K562 (cell line): ENCODE data around the gene FST. TPM values are rescaled to one million over a fixed set of nuclear protein-coding genes. Genes with fewer than 3 reads are reported as not detected.

Experiments used
- ATAC-seq: fragments of 200-7000 bp; cut with Tn5 transposase; 3 replicates; pipeline ENCODE4 v1.9.1; 2020; ENCODE audit warnings: moderate library complexity
- BruUV-seq: library from RNA; stranded (reverse); fragments of 400-500 nt; replicated peaks from 2 replicates; lab custom pipeline; 2021; lab: Mats Ljungman, UMichigan
- CTCF ChIA-PET: fragments of 300-600 bp; formaldehyde crosslinking; extraction: SDS; loops from one replicate; lab custom pipeline; 2021; ENCODE audit warnings: low intra/inter-chr PET ratio; lab: Yijun Ruan, JAX
- POLR2A ChIA-PET: fragments of 300-600, 350-650 bp; sonication (Branson Sonifier 250); formaldehyde crosslinking; extraction: SDS; loops from one replicate; lab custom pipeline; 2021; ENCODE audit warnings: antibody characterized with exemption, inconsistent platforms; lab: Yijun Ruan, JAX
- DNase-seq, 4 experiments: peaks; one replicate each; pipeline versions ENCODE4 v3.0.0 to v3.0.0-alpha.2; 2011 to 2018; ENCODE audit warnings: low spot score in 3 of 4, mixed read lengths in 3 of 4; ENCODE audit errors: extremely low read depth in 1 of 4
- FAIRE-seq: peaks from 2 replicates; lab custom pipeline; 2011; peaks lifted over from hg19 to GRCh38; lab: Jason Lieb, UNC
- H2AFZ ChIP-seq: 2 replicates; pipeline ENCODE4 v1.6.0; 2011; ENCODE audit warnings: low read depth, low read length, control low read depth, inconsistent platforms
- H3K27ac ChIP-seq: fragments of 200-600 bp; 3 replicates; pipeline ENCODE4 v1.8.0; 2011; ENCODE audit warnings: low read depth, mild to moderate bottlenecking, control low read depth, inconsistent platforms, low read length, moderate library complexity, mixed read lengths; ENCODE audit errors: extremely low read depth
- H3K27me3 ChIP-seq, 2 experiments: fragments of 300-600 bp in 1 of 2; 2 replicates in 1 of 2; 3 replicates in 1 of 2; pipeline versions ENCODE4 v1.6.0 to v1.8.0; 2011; ENCODE audit warnings: inconsistent platforms in 2 of 2, low read length in 2 of 2, mild to moderate bottlenecking in 1 of 2, mixed read lengths in 1 of 2, moderate library complexity in 1 of 2; ENCODE audit not compliant: control insufficient read depth in 2 of 2, insufficient read depth in 2 of 2
- H3K36me3 ChIP-seq: fragments of 300-600 bp; 3 replicates; pipeline ENCODE4 v1.8.0; 2011; ENCODE audit warnings: mild to moderate bottlenecking, low read length, inconsistent platforms; ENCODE audit not compliant: control insufficient read depth, insufficient read depth
- H3K4me1 ChIP-seq, 2 experiments: fragments of 200-600 bp in 1 of 2; replicated peaks in 1 of 2; 2 replicates in 1 of 2; 3 replicates in 1 of 2; pipeline versions ENCODE4 v1.5.1 to v1.8.0; 2011; ENCODE audit warnings: inconsistent platforms in 2 of 2, low read length in 2 of 2, mild to moderate bottlenecking in 1 of 2, mixed read lengths in 1 of 2, moderate library complexity in 1 of 2; ENCODE audit not compliant: control insufficient read depth in 2 of 2, insufficient read depth in 2 of 2
- H3K4me2 ChIP-seq: 2 replicates; pipeline ENCODE4 v1.6.1; 2011; ENCODE audit warnings: low read length, control low read depth, inconsistent platforms, mixed read lengths; ENCODE audit not compliant: insufficient read depth
- H3K4me3 ChIP-seq: fragments of 200-600 bp; sonication (generic), shearing (Covaris generic); 2 replicates; pipeline ENCODE4 v1.5.1; 2016; ENCODE audit warnings: control low read depth, inconsistent platforms
- H3K79me2 ChIP-seq: fragments of 200-600 bp; 3 replicates; pipeline ENCODE4 v1.8.0; 2011; ENCODE audit warnings: low read length, inconsistent platforms; ENCODE audit not compliant: control insufficient read depth, insufficient read depth
- H3K9ac ChIP-seq, 2 experiments: 2 replicates each; pipeline versions ENCODE4 v1.6.0 to v1.6.1; 2011; ENCODE audit warnings: low read depth in 2 of 2, low read length in 2 of 2, control low read depth in 1 of 2, inconsistent platforms in 1 of 2, mild to moderate bottlenecking in 1 of 2, mixed read lengths in 1 of 2; ENCODE audit not compliant: insufficient read depth in 1 of 2
- H3K9me1 ChIP-seq: one replicate; pipeline ENCODE4 v1.6.0; 2011; ENCODE audit warnings: inconsistent platforms, mild to moderate bottlenecking, low read length, moderate library complexity; ENCODE audit not compliant: control insufficient read depth, insufficient read depth
- H3K9me3 ChIP-seq: replicated peaks from 2 replicates; pipeline ENCODE4 v1.5.1; 2011; ENCODE audit warnings: low read depth, low read length, inconsistent platforms; ENCODE audit not compliant: control insufficient read depth, insufficient read depth
- H4K20me1 ChIP-seq: replicated peaks from 2 replicates; pipeline ENCODE4 v1.6.1; 2011; ENCODE audit warnings: low read length, inconsistent platforms, mixed read lengths; ENCODE audit not compliant: control insufficient read depth, insufficient read depth
- BRF1 ChIP-seq: IDR thresholded peaks from 3 replicates; pipeline ENCODE4 v1.6.1; 2011; ENCODE audit warnings: borderline replicate concordance, mild to moderate bottlenecking; ENCODE audit not compliant: insufficient read length; ENCODE audit errors: extremely low read depth
- KLF6 ChIP-seq: fragments of 250-450 bp; sonication (Bioruptor Pico); IDR thresholded peaks from 2 replicates; pipeline ENCODE4 v1.4.0; 2020; ENCODE audit warnings: mild to moderate bottlenecking, moderate library complexity, borderline replicate concordance
- MBD2 ChIP-seq: sonication (generic); IDR thresholded peaks from 2 replicates; pipeline ENCODE4 v1.6.1; 2016; ENCODE audit warnings: low read depth, borderline replicate concordance
- PHF21A ChIP-seq: fragments of 450-650 bp; IDR thresholded peaks from 2 replicates; pipeline ENCODE4 v1.6.1; 2017; ENCODE audit warnings: low read depth, borderline replicate concordance
- TOE1 ChIP-seq, 2 experiments: fragments of 450-650 bp in 1 of 2; sonication (generic) in 1 of 2; formaldehyde crosslinking in 1 of 2; IDR thresholded peaks; 2 replicates each; pipeline versions ENCODE4 v1.7.1 to v1.8.0; 2016 to 2022; ENCODE audit warnings: borderline replicate concordance in 2 of 2, mild to moderate bottlenecking in 2 of 2, antibody characterized with exemption in 1 of 2, inconsistent platforms in 1 of 2, low read depth in 1 of 2, missing genetic modification reagents in 1 of 2, moderate library complexity in 1 of 2
- ZFP36 ChIP-seq: fragments of 150-350 bp; IDR thresholded peaks from 2 replicates; pipeline ENCODE4 v1.6.1; 2018; ENCODE audit warnings: low read length, low read depth; ENCODE audit not compliant: partially characterized antibody
- ZNF551 ChIP-seq: fragments of 250-450 bp; sonication (Bioruptor Pico); IDR thresholded peaks from 2 replicates; pipeline ENCODE4 v1.5.0; 2021; ENCODE audit warnings: mild to moderate bottlenecking, moderate library complexity
- WGBS: fragments of 100-300 bp; shearing (Covaris generic); methylation state at CpG from one replicate; pipeline ENCODE4 v1.1.6; 2016; ENCODE audit warnings: low coverage, mixed read lengths; ENCODE audit not compliant: insufficient coverage; ENCODE audit errors: missing lambda C conversion rate; 5-methylcytosine and 5-hydroxymethylcytosine counted together
- in situ Hi-C: fragments of 300-500 bp; cut with MboI; formaldehyde crosslinking; loops from 4 replicates; pipeline ENCODE4 v1.15.0; 2018; ENCODE audit warnings: inconsistent platforms, mixed read lengths
- intact Hi-C: fragments of 100-400 bp; cut with micrococcal nuclease; formaldehyde crosslinking; loops from 2 replicates; pipeline ENCODE4 v1.14.2; 2022
- polyA plus RNA-seq, 8 experiments: library from polyadenylated mRNA; depleted of rRNA in 4 of 8; stranded (reverse) in 5 of 8; unstranded in 3 of 8; fragments of >200 nt; fragmentation: Nextera tagmentation in 2 of 8; fragmentation: Illumina TruSeq in 1 of 8; extraction: Ambion mirVana in 2 of 8; extraction: Trizol in 1 of 8; gene quantifications; 2 replicates each; pipeline versions ENCODE4 v1.2.1 to v1.2.3, GENCODE V29; 2011 to 2014; ENCODE audit warnings: inconsistent platforms in 1 of 8, missing spikeins in 1 of 8
- total RNA-seq, 7 experiments: library from RNA; depleted of rRNA in 6 of 7; stranded (reverse); fragments of >200 nt in 6 of 7; fragmentation: Illumina TruSeq in 2 of 7; extraction: Trizol in 2 of 7; gene quantifications; 2 replicates each; pipeline versions ENCODE4 v1.2.1 to v1.2.3, GENCODE V29; 2011 to 2021; ENCODE audit warnings: low replicate concordance in 1 of 7
- TF ChIP-seq, protein P1 (sequence below): fragments of 150-350 bp; conservative IDR thresholded peaks from 2 replicates; pipeline ENCODE4 v1.6.1; 2014; ENCODE audit warnings: low read length

FST gene
- total and polyA plus RNA-seq, 9 of the 15 experiments (the other 6 are each of a cell fraction or from before 2014, with no cell fraction given): 0.03 to 0.27 TPM; not detected in 7

DNA sequence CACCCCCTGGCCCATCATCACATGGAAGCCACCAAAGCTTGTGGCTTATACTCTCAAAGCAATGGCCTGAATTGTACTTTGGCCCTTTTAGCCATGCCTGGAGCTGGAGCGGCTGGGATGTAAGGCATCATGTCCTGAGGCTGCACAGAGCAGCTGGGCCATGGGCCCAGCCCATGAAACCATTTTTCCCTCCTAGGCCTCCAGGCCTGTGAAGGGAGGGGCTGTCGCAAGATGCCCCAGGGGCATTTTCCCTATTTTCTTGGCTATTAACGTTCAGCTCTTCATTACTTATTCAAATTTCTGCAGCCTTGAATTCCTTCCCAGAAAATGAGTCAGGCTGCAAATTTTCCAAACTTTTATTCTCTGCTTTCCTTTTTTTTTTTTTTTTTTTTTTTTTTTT is 27.7 kb downstream of the FST start:
- Histone ChIP-seq H3K9ac (no peak overlapping the region), H3K4me1 (no peaks in the 10 kb centered on the region), H3K79me2 (no peaks in the 10 kb centered on the region), H4K20me1 (no peaks in the 10 kb centered on the region), H2AFZ (no peak overlapping the region), H3K36me3 (no peaks in the 10 kb centered on the region), H3K9me3 (peaks cover 3% of the 10 kb centered on the region; the same call in 1 of the 2 replicates), H3K27me3 (peaks cover 0 to 5% of the 10 kb centered on the region in 2 experiments; a peak in 1 of 5 replicates), H3K4me2 (no peak overlapping the region), H3K4me3 (no peak overlapping the region), H3K27ac (no peak overlapping the region), H3K9me1 (no peaks in the 10 kb centered on the region)
- 0% methylated on average over 3 of the region's 3 CpGs for WGBS
- no peak for FAIRE-seq
- no TSS peak for BruUV-seq
- POLR2A ChIA-PET: no interaction called here
- no peak for DNase-seq
- ATAC-seq: no peak
- in situ Hi-C loops: no loop called here
- intact Hi-C loops: no loop called here
- TF ChIP-seq MBD2 (no peak), ZFP36 (peak; percentile 84), BRF1 (no peak), TOE1 (IDR thresholded peaks at IDR 0.05; ENCODE audit: borderline replicate concordance) (no peak), TOE1 (CRISPR knock-in tag; IDR thresholded peaks at IDR 0.05; ENCODE audit: borderline replicate concordance, low read depth) (no peak), ZNF551 (CRISPR knock-in tag) (no peak), PHF21A (no peak), KLF6 (CRISPR knock-in tag) (no peak)
- TF ChIP-seq, protein P1, sequence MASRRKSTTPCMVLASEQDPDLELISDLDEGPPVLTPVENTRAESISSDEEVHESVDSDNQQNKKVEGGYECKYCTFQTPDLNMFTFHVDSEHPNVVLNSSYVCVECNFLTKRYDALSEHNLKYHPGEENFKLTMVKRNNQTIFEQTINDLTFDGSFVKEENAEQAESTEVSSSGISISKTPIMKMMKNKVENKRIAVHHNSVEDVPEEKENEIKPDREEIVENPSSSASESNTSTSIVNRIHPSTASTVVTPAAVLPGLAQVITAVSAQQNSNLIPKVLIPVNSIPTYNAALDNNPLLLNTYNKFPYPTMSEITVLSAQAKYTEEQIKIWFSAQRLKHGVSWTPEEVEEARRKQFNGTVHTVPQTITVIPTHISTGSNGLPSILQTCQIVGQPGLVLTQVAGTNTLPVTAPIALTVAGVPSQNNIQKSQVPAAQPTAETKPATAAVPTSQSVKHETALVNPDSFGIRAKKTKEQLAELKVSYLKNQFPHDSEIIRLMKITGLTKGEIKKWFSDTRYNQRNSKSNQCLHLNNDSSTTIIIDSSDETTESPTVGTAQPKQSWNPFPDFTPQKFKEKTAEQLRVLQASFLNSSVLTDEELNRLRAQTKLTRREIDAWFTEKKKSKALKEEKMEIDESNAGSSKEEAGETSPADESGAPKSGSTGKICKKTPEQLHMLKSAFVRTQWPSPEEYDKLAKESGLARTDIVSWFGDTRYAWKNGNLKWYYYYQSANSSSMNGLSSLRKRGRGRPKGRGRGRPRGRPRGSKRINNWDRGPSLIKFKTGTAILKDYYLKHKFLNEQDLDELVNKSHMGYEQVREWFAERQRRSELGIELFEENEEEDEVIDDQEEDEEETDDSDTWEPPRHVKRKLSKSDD: no peak
- CTCF ChIA-PET: no interaction called here
